DND-41 (cell line): ENCODE results near the gene VSTM2B.

Experiments used
- ATAC-seq: fragments of 200-7000 bp; cut with Tn5 transposase; 3 replicates; pipeline ENCODE4 v1.9.1; 2021; ENCODE audit warnings: low read depth; ENCODE audit not compliant: insufficient read depth
- DNase-seq: peaks from one replicate; pipeline ENCODE4 v3.0.0-alpha.2; 2020
- H2AFZ ChIP-seq: 2 replicates; pipeline ENCODE4 v1.6.0; 2012; ENCODE audit warnings: low read depth, low read length
- H3K27ac ChIP-seq: 2 replicates; pipeline ENCODE4 v1.5.1; 2012; ENCODE audit warnings: low read length, inconsistent platforms
- H3K27me3 ChIP-seq: fragments of 200-600 bp; sonication (generic); 2 replicates; pipeline ENCODE4 v1.6.0; 2012; ENCODE audit warnings: low read length, mild to moderate bottlenecking, inconsistent platforms; ENCODE audit not compliant: insufficient read depth, poor library complexity
- H3K36me3 ChIP-seq: 2 replicates; pipeline ENCODE4 v1.5.1; 2012; ENCODE audit warnings: low read length, inconsistent platforms; ENCODE audit not compliant: insufficient read depth
- H3K4me1 ChIP-seq: 2 replicates; pipeline ENCODE4 v1.5.1; 2012; ENCODE audit warnings: mild to moderate bottlenecking, low read length; ENCODE audit not compliant: insufficient read depth
- H3K4me2 ChIP-seq: 2 replicates; pipeline ENCODE4 v1.6.0; 2012; ENCODE audit warnings: mild to moderate bottlenecking, moderate library complexity, low read length, inconsistent platforms; ENCODE audit not compliant: insufficient read depth
- H3K4me3 ChIP-seq, 2 experiments: fragments of 200-600 bp in 1 of 2; shearing (Covaris generic) in 1 of 2; 2 replicates each; pipeline ENCODE4 v1.5.1; 2012 to 2016; ENCODE audit warnings: inconsistent platforms in 2 of 2, low read length in 2 of 2, mild to moderate bottlenecking in 2 of 2, low read depth in 1 of 2, moderate library complexity in 1 of 2
- H3K79me2 ChIP-seq: 2 replicates; pipeline ENCODE4 v1.6.0; 2012; ENCODE audit warnings: low read length, inconsistent platforms; ENCODE audit not compliant: insufficient read depth
- H3K9ac ChIP-seq: 2 replicates; pipeline ENCODE4 v1.6.0; 2012; ENCODE audit warnings: low read depth, mild to moderate bottlenecking, inconsistent platforms, low read length, moderate library complexity
- H3K9me3 ChIP-seq: 2 replicates; pipeline ENCODE4 v1.5.1; 2012; ENCODE audit warnings: low read length, moderate library complexity, mild to moderate bottlenecking, inconsistent platforms; ENCODE audit not compliant: insufficient read depth, severe bottlenecking
- H4K20me1 ChIP-seq: 2 replicates; pipeline ENCODE4 v1.6.0; 2012; ENCODE audit warnings: low read length; ENCODE audit not compliant: insufficient read depth
- CTCF ChIP-seq: IDR thresholded peaks from 2 replicates; pipeline ENCODE4 v1.5.1; 2012; ENCODE audit warnings: borderline replicate concordance, low read length, moderate library complexity, mild to moderate bottlenecking; ENCODE audit not compliant: poor library complexity, severe bottlenecking; ENCODE audit errors: extremely low read depth
- EZH2 ChIP-seq: IDR thresholded peaks from 3 replicates; pipeline ENCODE4 v1.6.1; 2012; ENCODE audit warnings: borderline replicate concordance, low read depth, mild to moderate bottlenecking, moderate library complexity, low read length, inconsistent platforms; ENCODE audit not compliant: severe bottlenecking

The VSTM2B gene

GRCh38 chr19:29529646-29530539 is 4.1 kb downstream of the VSTM2B start:
- Histone ChIP-seq H3K4me3 (no peak overlapping the region), H3K4me2 (no peak overlapping the region), H3K27me3 (no peaks in the 10 kb centered on the region), H3K27ac (no peak overlapping the region), H3K9me3 (peaks cover 3% of the 10 kb centered on the region), H3K9ac (no peak overlapping the region), H3K36me3 (no peaks in the 10 kb centered on the region), H2AFZ (no peak overlapping the region), H4K20me1 (no peaks in the 10 kb centered on the region), H3K4me1 (no peaks in the 10 kb centered on the region), H3K79me2 (no peaks in the 10 kb centered on the region)
- no peak for DNase-seq
- TF ChIP-seq CTCF (no peak), EZH2 (no peak)
- ATAC-seq = no peak

GRCh38 chr19:29530540-29531457 is 5.0 kb downstream of the VSTM2B start:
- peaks cover 3% of the 10 kb centered on the region for H3K9me3 ChIP-seq
- no peaks in the 10 kb centered on the region for H3K27me3 ChIP-seq
- TF ChIP-seq EZH2 (no peak), CTCF (no peak)
- H3K9ac ChIP-seq = no peak overlapping the region
- no peaks in the 10 kb centered on the region for H3K4me1 ChIP-seq
- H3K79me2 ChIP-seq = no peaks in the 10 kb centered on the region
- H3K4me3 ChIP-seq = no peak overlapping the region
- ATAC-seq (no peak), DNase-seq (no peak)
- no peaks in the 10 kb centered on the region for H4K20me1 ChIP-seq
- H3K36me3 ChIP-seq = no peaks in the 10 kb centered on the region
- no peak overlapping the region for H2AFZ ChIP-seq
- H3K4me2 ChIP-seq = no peak overlapping the region
- H3K27ac ChIP-seq = no peak overlapping the region

- no peak overlapping the region for H3K4me2 ChIP-seq
- H3K79me2 ChIP-seq = no peaks in the 10 kb centered on the region
- H3K36me3 ChIP-seq = no peaks in the 10 kb centered on the region
- no peaks in the 10 kb centered on the region for H3K4me1 ChIP-seq
- H3K9ac ChIP-seq = no peak overlapping the region
- TF ChIP-seq EZH2 (no peak), CTCF (no peak)
- no peak overlapping the region for H2AFZ ChIP-seq
- DNase-seq = no peak
- H4K20me1 ChIP-seq = no peaks in the 10 kb centered on the region
- no peak for ATAC-seq
- peaks cover 3% of the 10 kb centered on the region for H3K9me3 ChIP-seq
- H3K27me3 ChIP-seq = no peaks in the 10 kb centered on the region
- no peak overlapping the region for H3K27ac ChIP-seq
- H3K4me3 ChIP-seq = no peak overlapping the region
Observed at GRCh38 chr19:29531458-29532025, 5.7 kb downstream of the VSTM2B start.
